SU-DHL-6 (cell line): ENCODE data around the gene ARMC8.

Experiments
- CTCF ChIP-seq: fragments of 200-600 bp; sonication (generic); IDR thresholded peaks from one replicate; pipeline ENCODE4 v1.5.1; 2017; ENCODE audit warnings: antibody characterized with exemption, mild to moderate bottlenecking, low read length, moderate library complexity; ENCODE audit not compliant: insufficient read depth, poor library complexity, severe bottlenecking
- EZH2phosphoT487 ChIP-seq: fragments of 200-600 bp; sonication (generic), shearing (Covaris generic); conservative IDR thresholded peaks from 2 replicates; pipeline ENCODE4 v1.6.1; 2018; ENCODE audit warnings: mild to moderate bottlenecking, antibody characterized with exemption, low read length, moderate library complexity, mixed read lengths

DNA sequence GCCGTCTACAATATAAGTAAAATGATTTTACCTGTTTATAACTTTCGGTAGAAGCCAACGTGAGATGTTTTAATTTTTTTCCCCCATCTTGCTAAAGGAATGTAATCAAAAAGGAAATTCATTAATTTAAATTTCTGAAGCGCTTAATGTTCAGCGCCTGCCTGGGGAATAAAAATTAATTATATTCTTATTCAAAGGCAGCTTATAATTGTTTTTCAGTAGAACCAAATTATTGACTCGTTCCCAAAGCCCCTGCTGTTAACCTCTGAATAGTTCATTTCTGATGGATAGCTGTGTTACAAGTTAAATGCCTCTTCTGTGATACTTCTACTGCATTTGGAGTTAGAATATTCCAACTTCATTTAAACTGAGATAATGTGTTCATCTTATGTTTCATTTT lies 51.6 kb downstream of the ARMC8 start:
- no peak for TF ChIP-seq CTCF
- TF ChIP-seq EZH2phosphoT487: no peak
